MM.1S (cell line): ENCODE measurements around the gene ANXA2.

Experiments used
- DNase-seq: peaks from one replicate; pipeline ENCODE4 v3.0.0-alpha.2; 2015
- H2AFZ ChIP-seq: fragments of 300-600 bp; sonication (generic); 2 replicates; pipeline ENCODE4 v1.6.0; 2016; ENCODE audit warnings: antibody characterized with exemption, low read length
- H3F3A ChIP-seq: fragments of 300-600 bp; sonication (generic); 2 replicates; pipeline ENCODE4 v1.6.1; 2016; ENCODE audit warnings: mild to moderate bottlenecking, antibody characterized with exemption, low read length, moderate library complexity, mixed read lengths; ENCODE audit not compliant: insufficient read depth
- H3K27ac ChIP-seq: fragments of 300-600 bp; sonication (generic); 2 replicates; pipeline ENCODE4 v1.5.1; 2016; ENCODE audit warnings: mild to moderate bottlenecking, low read length
- H3K27me3 ChIP-seq: fragments of 300-600 bp; sonication (generic); replicated peaks from 2 replicates; pipeline ENCODE4 v1.6.0; 2016; ENCODE audit warnings: low read length; ENCODE audit not compliant: insufficient read depth
- H3K36me3 ChIP-seq: fragments of 300-600 bp; sonication (generic); replicated peaks from 2 replicates; pipeline ENCODE4 v1.6.1; 2016; ENCODE audit warnings: mild to moderate bottlenecking, low read length, mixed read lengths; ENCODE audit not compliant: insufficient read depth
- H3K4me1 ChIP-seq: fragments of 300-600 bp; sonication (generic); 2 replicates; pipeline ENCODE4 v1.6.1; 2016; ENCODE audit warnings: low read length, mixed read lengths
- H3K4me2 ChIP-seq: fragments of 300-600 bp; sonication (generic); 2 replicates; pipeline ENCODE4 v1.6.0; 2016; ENCODE audit warnings: low read depth, low read length
- H3K4me3 ChIP-seq: fragments of 300-600 bp; sonication (generic); 2 replicates; pipeline ENCODE4 v1.5.1; 2016; ENCODE audit warnings: low read length, mixed read lengths
- H3K79me2 ChIP-seq: fragments of 300-600 bp; sonication (generic); 2 replicates; pipeline ENCODE4 v1.6.1; 2016; ENCODE audit warnings: mixed run types, low read length, mixed read lengths
- H3K9ac ChIP-seq: fragments of 300-600 bp; sonication (generic); 2 replicates; pipeline ENCODE4 v1.6.1; 2016; ENCODE audit warnings: low read length, mixed read lengths
- H3K9me2 ChIP-seq: fragments of 300-600 bp; sonication (generic); replicated peaks from 2 replicates; pipeline ENCODE4 v1.6.1; 2016; ENCODE audit warnings: mild to moderate bottlenecking, low read length, mixed read lengths; ENCODE audit not compliant: insufficient read depth
- H3K9me3 ChIP-seq: fragments of 300-600 bp; sonication (generic); replicated peaks from 2 replicates; pipeline ENCODE4 v1.6.1; 2016; ENCODE audit warnings: mild to moderate bottlenecking, low read length, mixed read lengths; ENCODE audit not compliant: insufficient read depth
- H4K20me1 ChIP-seq: fragments of 300-600 bp; sonication (generic); 2 replicates; pipeline ENCODE4 v1.6.1; 2016; ENCODE audit warnings: mild to moderate bottlenecking, low read length, moderate library complexity, mixed read lengths; ENCODE audit not compliant: insufficient read depth
- CTCF ChIP-seq: fragments of 300-600 bp; sonication (generic); IDR thresholded peaks from 2 replicates; pipeline ENCODE4 v1.5.1; 2016; ENCODE audit warnings: antibody characterized with exemption, low read length, mixed read lengths
- EZH2 ChIP-seq: fragments of 300-600 bp; sonication (generic); optimal IDR thresholded peaks from 2 replicates; pipeline ENCODE3; 2017; ENCODE audit warnings: low read depth, mild to moderate bottlenecking, antibody characterized with exemption, low read length, mixed read lengths
- EZH2phosphoT487 ChIP-seq: fragments of 300-600 bp; sonication (generic); IDR thresholded peaks from 2 replicates; pipeline ENCODE4 v1.6.1; 2018; ENCODE audit warnings: antibody characterized with exemption, low read length

The ANXA2 gene

DNA sequence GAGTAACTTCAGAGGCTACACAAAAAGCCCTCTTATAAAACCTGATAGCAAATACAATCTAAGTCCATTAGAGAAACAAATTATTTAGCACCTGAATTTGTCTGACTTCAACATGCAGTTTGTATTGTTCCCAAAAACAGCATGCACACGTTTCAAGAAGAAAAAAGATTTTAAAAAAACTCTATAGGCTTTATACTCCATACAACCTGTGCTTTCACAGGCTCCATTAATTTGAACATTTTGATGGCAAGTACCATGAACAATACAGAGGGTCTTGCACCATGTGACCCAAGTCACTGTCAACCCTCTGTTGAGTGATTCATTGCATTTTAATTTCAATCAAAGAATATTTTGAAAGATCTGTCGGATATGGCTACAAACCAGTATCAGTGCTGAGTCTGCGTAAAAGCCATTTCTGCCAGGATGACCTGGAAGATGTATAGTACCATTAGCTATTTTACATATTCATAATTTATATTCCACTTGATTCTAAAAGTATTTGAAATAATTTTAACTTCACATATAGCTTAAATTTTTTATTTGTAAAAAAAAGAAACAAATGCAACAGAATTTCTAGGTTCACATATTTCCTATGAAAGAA lies 13.2 kb downstream of the ANXA2 start:
- Histone ChIP-seq H3K79me2 (peaks cover 83% of the 10 kb centered on the region), H3K27ac (no peak overlapping the region), H3K27me3 (no peaks in the 10 kb centered on the region)

GRCh38 chr15:60384053-60384452 lies 13.7 kb downstream of the ANXA2 start:
- H4K20me1 ChIP-seq = no peaks in the 10 kb centered on the region
- no peak overlapping the region for H2AFZ ChIP-seq
- H3K36me3 ChIP-seq = peaks cover 2% of the 10 kb centered on the region; the same call in 1 of the 2 replicates
- no peak overlapping the region for H3K27ac ChIP-seq
- H3K9me2 ChIP-seq = no peaks in the 10 kb centered on the region
- no peaks in the 10 kb centered on the region for H3K9me3 ChIP-seq
- no peak for DNase-seq
- H3K27me3 ChIP-seq = no peaks in the 10 kb centered on the region
- TF ChIP-seq EZH2phosphoT487 (no peak), EZH2 (no peak)
- H3K4me2 ChIP-seq = no peak overlapping the region
- no peak overlapping the region for H3K9ac ChIP-seq
- H3K4me3 ChIP-seq = no peak overlapping the region
- peaks cover 3% of the 10 kb centered on the region; the same call in 1 of the 2 replicates for H3F3A ChIP-seq
- H3K79me2 ChIP-seq = peaks cover 82% of the 10 kb centered on the region
- no peaks in the 10 kb centered on the region; the same call in 1 of the 2 replicates for H3K4me1 ChIP-seq

More for the DNA sequence above, 13.2 kb downstream of the ANXA2 start:
- peaks cover 2% of the 10 kb centered on the region; the same call in 1 of the 2 replicates for H3K36me3 ChIP-seq
- H4K20me1 ChIP-seq = no peaks in the 10 kb centered on the region
- H3K9me3 ChIP-seq = no peaks in the 10 kb centered on the region
- H3K4me2 ChIP-seq = no peak overlapping the region
- H3F3A ChIP-seq = peaks cover 8% of the 10 kb centered on the region
- no peak overlapping the region for H3K4me3 ChIP-seq
- H3K4me1 ChIP-seq = peaks cover 2% of the 10 kb centered on the region
- no peak overlapping the region for H2AFZ ChIP-seq
- no peaks in the 10 kb centered on the region for H3K9me2 ChIP-seq
- no peak for DNase-seq
- TF ChIP-seq CTCF (no peak), EZH2 (no peak), EZH2phosphoT487 (no peak)
- H3K9ac ChIP-seq = no peak overlapping the region

DNA sequence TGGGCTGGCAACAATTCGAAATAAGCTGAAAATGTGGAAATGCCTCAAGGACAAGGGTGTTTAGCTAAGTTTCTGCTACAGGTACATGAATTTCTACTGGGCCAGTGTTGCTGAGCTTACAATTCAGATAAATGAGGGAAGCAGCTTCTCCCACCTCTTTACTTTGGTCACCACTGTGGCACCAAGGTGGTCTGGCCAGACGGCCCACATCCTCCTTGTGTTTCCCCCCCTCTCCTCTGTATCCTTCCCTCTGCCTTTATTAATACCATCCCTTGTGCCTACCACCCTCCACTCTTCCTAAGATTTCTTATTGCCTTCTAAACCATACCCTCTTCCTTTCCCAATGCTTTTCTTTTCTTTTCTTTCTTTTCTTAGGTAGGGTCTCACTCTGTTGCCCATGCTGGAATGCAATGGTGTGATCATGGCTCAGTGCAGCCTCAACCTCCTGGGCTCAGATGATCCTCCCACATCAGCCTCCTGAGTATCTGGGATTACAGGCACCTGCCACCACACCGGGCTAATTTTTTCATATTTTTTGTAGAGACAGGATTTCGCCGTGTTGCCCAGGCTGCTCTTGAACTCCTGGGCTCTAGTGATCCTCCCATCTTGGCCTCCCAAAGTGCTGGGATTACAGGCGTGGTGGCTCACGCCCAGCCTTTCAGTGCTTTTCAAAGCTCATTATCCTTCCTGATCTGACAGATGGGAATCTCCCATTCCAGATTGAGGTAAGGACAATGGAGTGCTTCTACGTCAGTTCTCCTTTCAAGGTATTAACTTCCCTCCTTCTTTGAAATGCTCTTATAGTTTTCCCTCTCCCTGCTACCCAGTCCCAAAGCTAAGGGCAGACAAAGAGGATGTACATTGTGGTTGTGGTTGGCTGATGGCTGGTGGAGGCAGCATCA lies 14.8 kb downstream of the ANXA2 start:
- Histone ChIP-seq H3K4me1 (no peaks in the 10 kb centered on the region), H3K27ac (no peak overlapping the region), H3K27me3 (no peaks in the 10 kb centered on the region), H3K9ac (no peak overlapping the region), H3K79me2 (peaks cover 72% of the 10 kb centered on the region), H4K20me1 (no peaks in the 10 kb centered on the region), H3K4me2 (no peak overlapping the region), H3K4me3 (no peak overlapping the region), H3K9me2 (no peaks in the 10 kb centered on the region), H3K9me3 (no peaks in the 10 kb centered on the region), H3F3A (no peaks in the 10 kb centered on the region), H3K36me3 (peaks cover 2% of the 10 kb centered on the region; the same call in 1 of the 2 replicates), H2AFZ (no peak overlapping the region)
- TF ChIP-seq EZH2 = no peak
- no peak for TF ChIP-seq EZH2phosphoT487
- no peak for TF ChIP-seq CTCF
- DNase-seq = no peak
